GM08714 (cell line): Measurements from ENCODE around the gene COX7A2L.

Experiments
- H3K4me3 ChIP-seq: fragments of 200-500 bp; sonication (Bioruptor generic); 2 replicates; pipeline ENCODE4 v1.5.1; 2014; ENCODE audit warnings: mild to moderate bottlenecking, low read length, inconsistent platforms
- ZNF274 ChIP-seq: IDR thresholded peaks from 2 replicates; pipeline ENCODE4 v1.6.1; 2012; ENCODE audit warnings: mild to moderate bottlenecking, low read depth, low read length

COX7A2L gene

GRCh38 chr2:42324949-42325348 is 36.1 kb downstream of the COX7A2L start:
- TF ChIP-seq ZNF274, result no peak
- H3K4me3 ChIP-seq, result no peak overlapping the region

- TF ChIP-seq ZNF274, result no peak
- no peak overlapping the region for H3K4me3 ChIP-seq
These were observed 36.8 kb downstream of the COX7A2L start for GRCh38 chr2:42324244-42324643.

- no peak for TF ChIP-seq ZNF274
- no peak overlapping the region for H3K4me3 ChIP-seq
These were observed 39.5 kb downstream of the COX7A2L start for GRCh38 chr2:42321452-42322064.

- no peak for TF ChIP-seq ZNF274
- no peak overlapping the region for H3K4me3 ChIP-seq
These were observed 41.8 kb downstream of the COX7A2L start for GRCh38 chr2:42319265-42319664.

DNA sequence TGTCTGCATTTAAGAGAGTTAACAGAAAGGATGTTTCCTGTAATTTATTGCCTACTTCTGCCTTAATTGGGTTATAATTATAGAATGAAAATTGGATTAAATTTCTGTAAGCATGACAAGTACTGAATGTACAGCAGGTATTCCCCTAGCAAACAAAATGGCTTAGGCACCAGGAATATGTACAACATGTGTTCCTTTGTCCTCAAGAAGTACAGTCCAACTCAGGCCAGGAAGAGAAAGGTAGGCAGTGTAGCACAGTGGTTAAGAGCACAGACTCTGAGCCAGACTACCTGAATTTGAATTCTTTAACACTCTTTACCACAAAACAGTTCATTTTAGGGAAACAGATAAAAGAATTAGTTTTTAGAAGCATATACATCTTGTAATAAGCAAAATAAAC is 43.1 kb downstream of the COX7A2L start:
- no peak for TF ChIP-seq ZNF274
- H3K4me3 ChIP-seq, result no peak overlapping the region

DNA sequence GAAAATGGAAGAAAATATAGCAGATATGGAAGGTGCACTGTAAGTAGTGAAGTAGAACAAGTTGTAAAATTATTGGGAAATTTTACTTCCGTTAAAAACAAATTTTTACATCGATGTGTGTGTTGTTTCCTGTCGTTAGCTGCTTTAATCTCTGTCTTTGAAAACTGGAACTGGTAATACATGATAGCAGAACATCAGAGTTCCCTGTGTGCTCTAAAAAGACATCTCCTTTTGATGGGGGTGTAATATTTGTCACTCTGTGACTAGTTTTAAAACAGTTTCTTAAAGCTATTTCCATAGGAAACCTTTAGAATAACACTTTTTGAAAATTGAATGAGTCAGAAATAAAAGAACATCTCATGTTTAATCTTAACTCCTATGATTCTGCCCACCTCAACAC is 43.5 kb downstream of the COX7A2L start:
- no peak for TF ChIP-seq ZNF274
- H3K4me3 ChIP-seq, result no peak overlapping the region

DNA sequence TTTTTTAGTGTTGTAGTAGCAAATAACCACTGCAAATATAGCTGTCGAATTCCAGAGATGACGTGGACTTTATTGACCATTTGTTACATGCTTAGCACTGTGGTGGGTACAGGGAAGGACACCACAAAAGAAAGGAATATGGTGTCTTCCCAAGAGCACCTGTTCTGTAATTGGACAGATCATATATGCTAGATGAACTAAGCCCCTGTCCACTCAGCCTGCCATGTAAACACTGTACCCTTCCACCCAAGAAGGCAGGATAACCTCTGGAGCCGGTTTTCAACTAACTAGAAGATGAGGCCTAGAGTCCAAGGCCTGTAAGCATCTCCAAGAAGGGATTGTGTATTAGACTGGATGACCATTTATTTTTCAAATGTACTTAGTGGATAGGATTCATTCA is 44.1 kb downstream of the COX7A2L start:
- no peak overlapping the region for H3K4me3 ChIP-seq
- no peak for TF ChIP-seq ZNF274

DNA sequence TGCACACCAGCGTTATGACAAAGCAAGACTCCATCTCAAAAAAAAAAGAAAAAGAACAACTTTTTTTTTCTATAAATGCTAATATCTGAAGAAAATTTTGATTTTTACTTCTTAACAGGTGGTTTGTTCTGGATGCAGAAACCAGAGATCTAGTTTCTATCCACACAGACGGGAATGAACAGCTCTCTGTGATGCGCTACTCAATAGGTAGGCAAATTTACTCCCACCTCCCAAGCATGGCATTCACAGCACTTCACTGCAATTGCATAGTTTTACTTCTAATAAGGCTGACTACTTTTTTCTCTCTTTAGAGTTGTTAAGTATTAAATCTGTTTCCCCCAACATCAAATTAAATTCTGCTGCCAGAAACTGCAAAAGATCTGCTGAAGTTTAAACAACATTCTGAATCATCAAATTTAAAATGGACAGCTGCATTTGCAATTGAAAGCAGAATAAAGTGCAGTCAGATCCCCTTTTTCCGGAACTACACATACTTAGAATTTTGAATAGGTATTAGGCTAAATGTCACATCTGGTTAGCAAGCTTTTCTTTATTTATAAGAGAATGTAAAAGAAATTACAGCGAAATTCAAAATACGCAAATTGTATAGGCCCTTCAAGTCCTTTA is 45.1 kb downstream of the COX7A2L start:
- TF ChIP-seq ZNF274, result no peak
- H3K4me3 ChIP-seq, result no peak overlapping the region

- TF ChIP-seq ZNF274, result no peak
- no peak overlapping the region for H3K4me3 ChIP-seq
These were observed 46.0 kb downstream of the COX7A2L start for GRCh38 chr2:42314892-42315468.

- H3K4me3 ChIP-seq, result no peak overlapping the region
- no peak for TF ChIP-seq ZNF274
These were observed 48.9 kb downstream of the COX7A2L start for GRCh38 chr2:42312106-42312505.

- H3K4me3 ChIP-seq, result no peak overlapping the region
- TF ChIP-seq ZNF274, result no peak
These were observed 51.0 kb downstream of the COX7A2L start for GRCh38 chr2:42310007-42310515.

GRCh38 chr2:42309366-42309765 is 51.7 kb downstream of the COX7A2L start:
- no peak for TF ChIP-seq ZNF274

GRCh38 chr2:42307180-42307579 is 53.8 kb downstream of the COX7A2L start:
- no peak for TF ChIP-seq ZNF274
- H3K4me3 ChIP-seq, result no peak overlapping the region

More at GRCh38 chr2:42309366-42309765, 51.7 kb downstream of the COX7A2L start:
- no peak overlapping the region for H3K4me3 ChIP-seq

GRCh38 chr2:42304059-42304713 is 56.8 kb downstream of the COX7A2L start:
- H3K4me3 ChIP-seq, result no peak overlapping the region
- no peak for TF ChIP-seq ZNF274

GRCh38 chr2:42303252-42303651 is 57.8 kb downstream of the COX7A2L start:
- TF ChIP-seq ZNF274, result no peak

More at GRCh38 chr2:42303252-42303651, 57.8 kb downstream of the COX7A2L start:
- H3K4me3 ChIP-seq, result no peak overlapping the region
